ENCODE data around the gene PTPN14.

The PTPN14 gene

GRCh38 chr1:214475331-214475730 lies 76.1 kb downstream of the PTPN14 start:
- no peaks in the 10 kb centered on the region for H3K9me2 ChIP-seq (replicated peaks; ENCODE audit: low read depth, low read length)
- H3K4me3 ChIP-seq (ENCODE audit: low read length, poor library complexity, severe bottlenecking) = no peak overlapping the region
- no peaks in the 10 kb centered on the region for H3K4me1 ChIP-seq (ENCODE audit: insufficient read depth, low read length, poor library complexity, severe bottlenecking)
- no peaks in the 10 kb centered on the region for H4K20me1 ChIP-seq (ENCODE audit: insufficient read depth, low read length, poor library complexity, severe bottlenecking)
- H3K9ac ChIP-seq (ENCODE audit: low read depth, low read length, poor library complexity, severe bottlenecking) = no peak overlapping the region
- no peaks in the 10 kb centered on the region for H3K27me3 ChIP-seq (ENCODE audit: insufficient read depth, low read length, poor library complexity, severe bottlenecking)
- H2AFZ ChIP-seq (ENCODE audit: low read length) = no peak overlapping the region
- no peaks in the 10 kb centered on the region for H3K9me3 ChIP-seq (ENCODE audit: insufficient read depth, low read depth, low read length)
- no peaks in the 10 kb centered on the region for H3K36me3 ChIP-seq (ENCODE audit: insufficient read depth, low read length)
- H3F3A ChIP-seq (ENCODE audit: low read depth) = no peaks in the 10 kb centered on the region
- H3K79me2 ChIP-seq (ENCODE audit: insufficient read depth, low read length) = peaks cover 15% of the 10 kb centered on the region; the same call in 1 of the 2 replicates
- no peak for TF ChIP-seq EZH2phosphoT487 (IDR thresholded peaks at IDR 0.05; ENCODE audit: borderline replicate concordance)
- no peak for TF ChIP-seq CTCF (conservative IDR thresholded peaks at IDR 0.05; ENCODE audit: low read length)
- H3K4me2 ChIP-seq (ENCODE audit: low read depth, low read length, poor library complexity, severe bottlenecking) = no peak overlapping the region

GRCh38 chr1:214474467-214474866 lies 76.9 kb downstream of the PTPN14 start:
- Histone ChIP-seq H3K79me2 (ENCODE audit: insufficient read depth, low read length) (peaks cover 15% of the 10 kb centered on the region; the same call in 1 of the 2 replicates), H3K4me1 (ENCODE audit: insufficient read depth, low read length, poor library complexity, severe bottlenecking) (no peaks in the 10 kb centered on the region), H3K4me2 (ENCODE audit: low read depth, low read length, poor library complexity, severe bottlenecking) (no peak overlapping the region), H3K9ac (ENCODE audit: low read depth, low read length, poor library complexity, severe bottlenecking) (no peak overlapping the region), H3K4me3 (ENCODE audit: low read length, poor library complexity, severe bottlenecking) (no peak overlapping the region), H3K36me3 (ENCODE audit: insufficient read depth, low read length) (no peaks in the 10 kb centered on the region), H3K9me2 (replicated peaks; ENCODE audit: low read depth, low read length) (no peaks in the 10 kb centered on the region), H2AFZ (ENCODE audit: low read length) (no peak overlapping the region), H4K20me1 (ENCODE audit: insufficient read depth, low read length, poor library complexity, severe bottlenecking) (no peaks in the 10 kb centered on the region), H3K9me3 (ENCODE audit: insufficient read depth, low read depth, low read length) (no peaks in the 10 kb centered on the region), H3K27me3 (ENCODE audit: insufficient read depth, low read length, poor library complexity, severe bottlenecking) (no peaks in the 10 kb centered on the region), H3F3A (ENCODE audit: low read depth) (no peaks in the 10 kb centered on the region)
- TF ChIP-seq EZH2phosphoT487 (IDR thresholded peaks at IDR 0.05; ENCODE audit: borderline replicate concordance) (no peak), CTCF (conservative IDR thresholded peaks at IDR 0.05; ENCODE audit: low read length) (no peak)

GRCh38 chr1:214473862-214474261 lies 77.5 kb downstream of the PTPN14 start:
- Histone ChIP-seq H3F3A (ENCODE audit: low read depth) (no peaks in the 10 kb centered on the region), H3K4me1 (ENCODE audit: insufficient read depth, low read length, poor library complexity, severe bottlenecking) (no peaks in the 10 kb centered on the region), H4K20me1 (ENCODE audit: insufficient read depth, low read length, poor library complexity, severe bottlenecking) (no peaks in the 10 kb centered on the region), H3K4me2 (ENCODE audit: low read depth, low read length, poor library complexity, severe bottlenecking) (no peak overlapping the region), H3K9me2 (replicated peaks; ENCODE audit: low read depth, low read length) (no peaks in the 10 kb centered on the region), H3K4me3 (ENCODE audit: low read length, poor library complexity, severe bottlenecking) (no peak overlapping the region), H3K9ac (ENCODE audit: low read depth, low read length, poor library complexity, severe bottlenecking) (no peak overlapping the region), H3K79me2 (ENCODE audit: insufficient read depth, low read length) (peaks cover 15% of the 10 kb centered on the region; the same call in 1 of the 2 replicates), H2AFZ (ENCODE audit: low read length) (no peak overlapping the region), H3K27me3 (ENCODE audit: insufficient read depth, low read length, poor library complexity, severe bottlenecking) (no peaks in the 10 kb centered on the region), H3K36me3 (ENCODE audit: insufficient read depth, low read length) (no peaks in the 10 kb centered on the region), H3K9me3 (ENCODE audit: insufficient read depth, low read depth, low read length) (no peaks in the 10 kb centered on the region)
- TF ChIP-seq EZH2phosphoT487 (IDR thresholded peaks at IDR 0.05; ENCODE audit: borderline replicate concordance) (no peak), CTCF (conservative IDR thresholded peaks at IDR 0.05; ENCODE audit: low read length) (no peak)
